SK-N-SH treated with all-trans-retinoic acid at 6 μM for 48 hours (cell line): Measurements from ENCODE around the gene SLC12A7.

ENCODE experiments used
- CREB5 ChIP-seq: fragments of 250-450 bp; sonication (Bioruptor Pico); IDR thresholded peaks from 2 replicates; pipeline ENCODE4 v1.5.1; 2020; ENCODE audit warnings: low read depth, mild to moderate bottlenecking, moderate library complexity
- CSRNP3 ChIP-seq: fragments of 250-450 bp; sonication (Bioruptor Pico); IDR thresholded peaks from 2 replicates; pipeline ENCODE4 v1.5.1; 2021; ENCODE audit warnings: mild to moderate bottlenecking, moderate library complexity
- ISL1 ChIP-seq: fragments of 250-450 bp; sonication (Bioruptor Pico); IDR thresholded peaks from 2 replicates; pipeline ENCODE4 v2.1.2; 2022; ENCODE audit warnings: mild to moderate bottlenecking, moderate library complexity
- PATZ1 ChIP-seq: fragments of 250-450 bp; sonication (Bioruptor Pico); IDR thresholded peaks from 2 replicates; pipeline ENCODE4 v1.8.0; 2020; ENCODE audit warnings: mild to moderate bottlenecking, moderate library complexity, borderline replicate concordance
- SNAI2 ChIP-seq: fragments of 250-450 bp; sonication (Bioruptor Pico); IDR thresholded peaks from 2 replicates; pipeline ENCODE4 v1.5.0; 2020; ENCODE audit warnings: mild to moderate bottlenecking, moderate library complexity
- TCF4 ChIP-seq: fragments of 250-450 bp; sonication (Bioruptor Pico); IDR thresholded peaks from 2 replicates; pipeline ENCODE4 v1.8.0; 2021; ENCODE audit warnings: mild to moderate bottlenecking, moderate library complexity, borderline replicate concordance
- TOX ChIP-seq: fragments of 250-450 bp; sonication (Bioruptor Pico); IDR thresholded peaks from 2 replicates; pipeline ENCODE4 v1.8.0; 2021; ENCODE audit warnings: mild to moderate bottlenecking, moderate library complexity, borderline replicate concordance
- TSHZ2 ChIP-seq: fragments of 250-450 bp; sonication (Bioruptor Pico); IDR thresholded peaks from 2 replicates; pipeline ENCODE4 v1.5.0; 2020; ENCODE audit warnings: mild to moderate bottlenecking, moderate library complexity
- ZC3H10 ChIP-seq: fragments of 250-450 bp; sonication (Bioruptor Pico); IDR thresholded peaks from 2 replicates; pipeline ENCODE4 v1.5.1; 2021; ENCODE audit warnings: mild to moderate bottlenecking, moderate library complexity
- ZNF70 ChIP-seq: fragments of 450-650 bp; formaldehyde crosslinking; IDR thresholded peaks from 2 replicates; pipeline ENCODE4 v1.5.0; 2020; ENCODE audit warnings: mild to moderate bottlenecking, moderate library complexity

GRCh38 chr5:1075931-1076330, 35.9 kb downstream of the SLC12A7 start:
- no peak for TF ChIP-seq ZNF70 (CRISPR knock-in tag)
- no peak for TF ChIP-seq ZC3H10
- no peak for TF ChIP-seq ISL1 (CRISPR knock-in tag)
- no peak for TF ChIP-seq TSHZ2 (CRISPR knock-in tag)
- TF ChIP-seq SNAI2 = no peak
- TF ChIP-seq TCF4 (CRISPR knock-in tag) = no peak
- TF ChIP-seq PATZ1 (CRISPR knock-in tag) = no peak
- TF ChIP-seq TOX (CRISPR knock-in tag) = no peak
- TF ChIP-seq CSRNP3 (CRISPR knock-in tag) = no peak
- no peak for TF ChIP-seq CREB5
